Suppressor macrophage (primary cell): ENCODE measurements around the gene LRP4.

Experiments
- DNase-seq, 4 experiments: peaks; one replicate each; pipeline ENCODE4 v3.0.0-alpha.2; 2020 to 2022

The LRP4 gene

DNA sequence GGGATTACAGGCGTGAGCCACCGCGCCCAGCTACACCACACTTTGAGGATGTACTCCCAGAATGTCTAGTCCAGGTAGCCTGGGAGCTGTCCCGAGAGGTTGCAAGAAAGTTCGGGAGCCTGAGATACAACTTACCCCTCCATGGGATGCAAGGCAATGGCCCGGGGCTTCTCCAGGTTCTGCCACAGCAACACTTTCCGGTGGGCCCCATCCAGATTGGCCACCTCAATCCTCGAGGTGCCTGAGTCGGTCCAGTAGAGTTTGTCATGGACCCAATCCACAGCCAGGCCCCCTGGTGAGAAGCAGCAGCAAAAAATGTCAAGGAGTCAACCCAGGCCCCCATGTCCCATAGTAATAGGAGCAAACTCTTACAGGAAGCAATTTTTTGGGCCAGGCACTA, 25.5 kb downstream of the LRP4 start:
- no peak for DNase-seq

DNA sequence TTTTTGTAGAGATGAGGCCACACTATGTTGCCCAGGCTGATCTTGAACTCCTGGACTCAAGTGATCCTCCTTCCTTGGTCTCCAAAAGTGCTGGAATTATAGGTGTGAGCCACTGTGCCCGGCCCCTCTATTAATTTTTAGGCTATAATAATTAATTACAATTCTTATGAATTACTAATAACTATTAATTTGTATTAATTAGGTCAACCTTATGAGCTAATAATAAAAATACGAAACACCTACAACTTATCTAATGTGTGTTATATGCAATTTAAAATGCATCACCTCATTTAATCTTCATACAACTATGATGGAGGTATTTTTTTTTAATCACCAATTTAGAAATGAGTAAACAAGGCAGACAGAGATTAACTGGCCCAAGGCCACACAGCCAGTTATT, 26.2 kb downstream of the LRP4 start:
- DNase-seq = no peak

DNA sequence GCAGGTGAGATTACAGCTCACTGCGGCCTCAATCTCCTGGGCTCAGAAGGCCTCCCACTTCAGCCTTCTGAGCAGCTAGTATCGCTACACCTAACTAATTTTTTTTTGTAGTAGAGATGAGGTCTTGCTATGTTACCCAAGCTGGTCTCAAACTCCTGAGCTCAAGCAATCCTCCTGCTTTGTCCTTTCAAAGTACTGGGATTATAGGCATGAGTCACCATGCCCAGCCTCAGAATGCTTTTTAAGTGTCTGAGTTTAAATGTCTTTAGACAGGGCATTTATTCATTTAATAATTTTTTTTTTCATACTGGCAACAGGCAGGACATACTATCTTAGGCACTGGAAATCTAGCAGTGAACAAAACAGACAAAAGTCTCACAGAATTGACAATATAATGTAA, 27.7 kb downstream of the LRP4 start:
- DNase-seq = no peak

DNA sequence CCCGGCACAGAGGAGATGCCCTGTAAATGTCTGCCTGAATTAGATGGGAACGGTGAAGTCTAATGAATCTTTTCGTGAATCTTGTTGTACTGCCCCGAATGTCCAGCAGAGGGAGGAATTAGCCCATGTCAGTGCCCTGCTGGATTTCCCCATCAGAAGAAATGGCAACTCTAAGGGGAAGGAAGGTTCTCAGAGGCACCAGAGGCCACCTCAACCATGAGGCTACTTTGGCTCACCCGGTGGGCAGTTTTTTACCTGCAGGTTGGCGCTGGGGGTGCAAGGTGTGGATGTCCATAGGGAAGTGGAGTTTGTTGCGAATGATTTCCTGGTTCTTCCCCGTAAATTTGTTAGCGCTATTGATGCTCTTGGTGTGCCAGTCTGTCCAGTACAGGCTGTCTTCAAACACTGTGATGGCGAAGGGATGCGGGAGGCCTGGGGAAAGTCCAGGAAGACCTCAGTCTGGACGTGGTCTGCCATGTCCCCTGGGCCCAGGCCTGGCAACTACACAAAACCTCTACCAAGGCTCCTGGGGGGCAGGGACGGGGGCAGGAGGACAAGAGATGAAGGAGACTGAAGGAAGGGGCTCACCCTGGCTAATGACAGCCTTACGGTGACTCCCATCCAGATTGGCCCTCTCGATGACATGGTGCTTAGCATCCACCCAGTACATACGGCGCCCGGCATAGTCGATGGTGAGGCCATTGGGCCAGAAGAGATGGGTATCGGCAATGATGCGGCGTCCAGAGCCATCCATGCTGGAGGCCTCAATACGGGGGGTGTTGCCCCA, 28.5 kb downstream of the LRP4 start:
- DNase-seq = peak; percentile 86 to 92 (median 89)

DNA sequence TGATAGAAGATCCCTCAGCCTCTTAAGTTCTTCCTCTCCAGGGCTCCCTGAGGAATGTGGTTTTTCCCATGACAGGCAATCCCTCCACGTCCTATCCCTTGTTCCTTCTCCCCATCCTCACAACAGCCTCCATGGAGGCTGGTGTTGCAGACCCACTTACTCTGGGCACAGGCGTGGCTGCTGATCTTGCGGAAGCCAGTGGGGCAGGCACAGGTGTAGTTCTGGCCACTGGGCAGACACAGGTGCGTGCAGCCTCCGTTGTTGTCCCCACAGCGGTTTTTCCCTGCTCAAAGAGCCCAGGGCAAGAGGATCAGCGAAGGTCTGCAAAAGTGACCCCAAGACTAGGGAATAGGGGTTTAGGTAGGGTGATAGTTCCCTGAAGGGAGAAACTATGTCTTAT, 29.1 kb downstream of the LRP4 start:
- DNase-seq = no peak

DNA sequence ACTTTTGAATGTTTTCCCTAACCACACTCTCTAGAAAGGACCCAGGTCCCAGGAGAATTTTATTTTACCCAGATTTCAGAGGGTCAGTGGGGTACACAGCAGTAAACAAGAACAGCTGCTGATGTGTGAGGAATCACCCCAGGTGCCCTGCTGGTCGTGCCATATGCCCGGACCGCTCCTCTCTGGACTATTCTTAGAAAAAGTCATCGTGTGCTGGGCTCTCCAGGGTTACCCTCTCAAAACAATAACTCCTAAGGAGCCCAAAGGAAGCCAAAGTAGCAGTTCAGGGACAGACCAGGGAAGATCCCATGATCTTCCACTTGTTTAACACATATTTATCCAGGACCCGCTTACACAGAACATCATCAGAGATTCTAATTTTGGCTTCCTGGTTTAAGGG, 29.7 kb downstream of the LRP4 start:
- DNase-seq = no peak

DNA sequence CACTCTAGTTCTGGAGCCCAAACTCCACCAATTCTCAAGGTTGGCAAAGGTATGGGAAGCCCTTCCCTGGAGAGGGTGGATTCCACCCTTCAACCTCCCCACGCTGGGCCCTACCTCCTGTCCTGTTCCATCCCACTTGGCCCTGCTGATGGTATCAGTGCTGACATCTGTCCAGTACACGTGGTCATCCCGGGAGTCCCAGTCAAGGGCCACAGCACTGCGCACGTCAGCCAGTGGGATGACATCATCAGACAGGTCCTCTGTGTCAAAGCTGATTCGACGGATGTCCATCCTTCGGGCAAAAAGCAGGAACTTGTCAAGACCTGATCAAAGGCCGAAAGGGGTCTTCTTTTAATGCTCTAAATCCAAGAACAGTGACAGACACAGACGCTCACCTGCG, 32.1 kb downstream of the LRP4 start:
- no peak for DNase-seq

DNA sequence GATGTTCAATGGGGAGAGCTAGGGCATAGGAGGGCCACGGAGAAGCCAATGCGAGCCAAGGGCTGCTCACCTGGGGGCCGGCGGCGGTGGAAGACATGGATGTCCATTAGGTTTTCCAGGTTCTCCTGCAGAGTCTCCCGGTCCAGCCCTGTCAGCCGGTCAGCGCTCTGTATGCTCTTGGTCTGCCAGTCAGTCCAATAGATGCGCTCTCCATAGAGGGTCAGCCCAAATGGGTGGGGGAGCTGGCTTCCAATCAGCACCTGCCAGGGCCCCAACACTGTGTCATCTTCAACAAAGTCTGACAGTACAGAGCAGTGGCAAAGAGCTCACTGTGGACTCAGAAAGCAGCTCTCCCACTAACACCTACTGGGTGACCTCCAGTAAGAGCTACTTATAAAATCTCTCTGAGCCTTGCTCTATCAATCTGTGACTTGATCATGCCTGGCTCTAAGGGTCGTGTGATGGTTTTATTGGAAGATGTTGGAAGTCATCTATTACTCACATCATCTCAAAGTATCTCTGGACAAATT, 39.2 kb downstream of the LRP4 start:
- no peak for DNase-seq

DNA sequence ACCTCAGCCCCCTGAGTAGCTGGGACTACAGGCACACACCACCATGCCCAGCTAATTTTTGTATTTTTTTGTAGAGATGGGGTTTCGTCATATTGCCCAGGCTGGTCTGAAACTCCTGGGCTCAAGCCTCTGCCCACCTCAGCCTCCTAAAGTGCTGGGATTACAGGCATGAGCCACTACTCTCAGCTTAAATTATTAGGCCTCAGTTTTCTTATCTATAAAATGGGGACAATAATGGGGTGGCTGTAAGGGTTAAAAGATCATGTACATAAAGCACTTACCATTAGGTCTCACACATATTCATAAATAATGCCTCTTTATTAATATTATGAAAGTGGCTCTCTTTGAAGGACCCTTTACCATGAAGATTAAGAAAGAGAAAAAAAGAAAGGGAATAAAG, 40.8 kb downstream of the LRP4 start:
- no peak for DNase-seq

DNA sequence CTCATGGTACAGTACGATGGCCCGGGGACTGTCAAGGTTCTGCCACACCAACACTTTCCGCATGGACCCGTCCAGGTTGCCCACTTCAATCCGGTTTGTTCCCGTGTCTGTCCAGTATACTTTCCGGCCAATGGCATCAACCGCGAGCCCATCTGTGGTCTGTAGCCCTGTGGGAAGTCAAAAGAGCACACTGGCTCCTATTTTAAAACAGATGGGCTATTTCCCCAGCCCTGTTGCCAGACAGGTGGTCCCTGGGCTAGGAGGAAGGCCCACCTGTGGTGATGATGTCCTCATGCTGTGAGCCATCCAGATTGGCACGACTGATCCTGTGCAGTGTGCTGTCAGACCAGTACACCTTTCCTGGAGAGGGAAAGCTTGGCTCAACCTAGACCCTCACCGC, 41.9 kb downstream of the LRP4 start:
- DNase-seq = no peak

DNA sequence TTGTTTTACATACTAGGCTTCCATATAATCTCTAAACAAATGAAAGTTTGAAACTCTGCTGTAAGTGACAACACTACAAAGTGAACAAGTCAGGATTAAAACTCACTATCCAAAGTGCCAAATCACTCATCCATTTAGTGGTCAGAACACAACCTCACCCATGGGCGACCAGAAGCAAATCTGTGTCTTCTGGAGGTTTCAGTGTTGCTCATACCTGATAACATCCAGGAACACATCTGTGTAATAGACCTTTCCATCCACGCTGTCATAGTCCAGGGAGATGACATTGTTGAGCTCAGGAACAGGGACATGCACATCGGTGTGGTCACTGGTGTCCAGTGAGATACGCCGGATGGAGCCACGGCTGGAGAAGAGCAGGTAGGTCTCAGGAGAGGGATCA, 43.8 kb downstream of the LRP4 start:
- no peak for DNase-seq

DNA sequence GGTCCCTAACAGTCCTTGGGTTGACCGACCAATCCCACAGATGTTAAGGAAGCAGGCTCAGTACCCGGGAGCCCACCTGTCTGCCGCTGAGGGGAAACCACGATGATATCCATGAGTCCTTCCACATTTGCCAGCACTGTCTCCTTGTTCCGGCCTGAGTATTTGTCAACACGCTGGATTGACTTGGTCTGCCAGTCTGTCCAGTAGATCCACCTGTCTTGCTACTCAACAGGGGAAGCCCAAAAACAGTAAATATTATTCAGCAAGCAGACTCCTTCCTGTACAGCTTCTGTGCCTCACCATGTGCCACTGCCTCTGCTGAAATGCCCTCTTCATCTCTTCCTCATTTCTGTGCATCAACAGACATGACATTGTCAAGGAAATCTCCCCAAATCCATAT, 49.4 kb downstream of the LRP4 start:
- no peak for DNase-seq

DNA sequence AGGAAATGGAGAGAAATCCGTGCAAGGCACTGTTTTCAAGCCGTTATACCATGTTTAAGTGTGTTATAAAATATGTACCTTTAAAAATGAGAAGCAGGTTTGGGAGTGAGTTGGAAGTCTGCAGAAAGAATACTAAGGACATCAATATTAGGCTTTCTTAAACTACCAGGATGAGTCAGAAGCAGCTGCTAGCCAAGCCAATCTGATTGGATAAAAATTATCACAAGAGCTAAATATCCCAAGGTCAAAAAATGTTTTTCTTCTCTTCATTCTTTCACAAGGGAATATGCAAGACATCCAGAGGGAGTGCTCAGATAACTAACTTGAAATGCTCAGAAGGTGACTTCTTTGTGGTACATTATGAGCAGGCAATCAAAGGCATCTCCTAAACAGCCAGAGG, 53.0 kb downstream of the LRP4 start:
- DNase-seq = peak in 3 of 4 experiments; percentile 16 to 34 (median 27)

DNA sequence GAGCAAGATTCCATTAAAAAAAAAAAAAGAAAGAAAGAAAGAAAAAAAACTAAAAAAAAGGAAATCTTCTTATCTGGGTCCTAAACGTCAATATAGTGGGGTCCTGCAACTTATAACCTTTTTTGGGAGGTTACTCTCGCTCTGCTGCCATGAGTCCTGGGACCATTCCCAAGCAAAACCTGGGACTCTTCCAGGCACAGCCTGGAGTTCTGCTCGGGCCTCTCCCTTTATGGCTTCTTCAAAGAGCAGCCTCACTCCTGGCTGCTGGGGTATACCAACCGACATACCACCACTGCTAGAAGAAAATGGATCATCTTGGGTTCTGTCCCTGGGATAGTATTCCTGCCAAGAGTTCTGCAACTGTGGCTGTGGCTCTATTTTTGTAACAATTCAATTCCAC, 58.1 kb downstream of the LRP4 start:
- no peak for DNase-seq

DNA sequence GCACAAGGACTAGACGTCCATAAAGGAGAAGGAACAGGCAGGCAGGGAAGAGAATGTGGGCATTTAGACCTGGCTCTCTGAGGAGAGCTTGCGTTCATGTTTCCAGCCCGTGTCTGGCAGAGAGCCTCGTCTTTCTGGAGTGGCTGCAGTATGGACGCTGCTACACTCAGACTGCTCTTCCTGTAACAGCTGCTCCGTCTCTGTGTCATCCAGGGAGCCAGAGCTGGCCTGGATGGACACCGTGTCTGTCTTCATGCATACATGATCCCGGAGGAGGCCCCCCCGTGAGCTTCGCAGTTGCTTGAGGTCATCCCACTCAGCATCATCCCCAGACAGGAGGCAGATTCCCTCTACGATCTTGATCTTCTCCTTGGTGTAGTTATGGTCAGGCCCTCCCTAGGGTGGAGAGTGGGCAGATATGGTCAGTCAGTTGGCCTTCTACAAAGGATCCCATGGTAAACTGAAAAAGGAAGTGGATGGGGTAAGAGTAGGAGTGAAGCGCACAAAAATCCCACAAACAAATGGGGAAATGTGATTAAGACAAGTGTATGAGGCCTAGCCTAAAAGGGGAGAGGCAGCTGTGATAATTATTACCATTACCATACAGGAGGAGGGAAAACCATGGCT, 59.3 kb downstream of the LRP4 start:
- DNase-seq = peak; percentile 77 to 91 (median 86)

DNA sequence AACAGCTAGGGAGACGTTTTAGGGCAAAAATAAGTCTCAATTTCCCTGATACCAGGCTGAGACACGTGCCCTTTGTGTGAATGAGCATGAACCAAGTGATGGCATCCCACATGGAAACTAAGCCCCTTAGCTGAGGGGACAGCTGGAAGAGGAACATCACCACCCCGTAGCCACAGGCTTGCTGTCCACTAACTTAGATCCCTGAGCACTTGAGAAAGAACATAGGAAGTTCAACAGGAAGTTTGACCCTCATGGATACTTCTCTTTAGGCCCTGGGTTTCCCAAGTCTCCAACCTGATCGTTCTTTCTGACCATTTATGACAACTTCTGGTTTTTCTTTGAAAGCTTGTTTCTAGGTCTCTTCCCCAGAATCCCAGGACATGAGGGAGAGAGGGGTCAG, 60.7 kb downstream of the LRP4 start:
- DNase-seq = peak; percentile 49 to 80 (median 76)

DNA sequence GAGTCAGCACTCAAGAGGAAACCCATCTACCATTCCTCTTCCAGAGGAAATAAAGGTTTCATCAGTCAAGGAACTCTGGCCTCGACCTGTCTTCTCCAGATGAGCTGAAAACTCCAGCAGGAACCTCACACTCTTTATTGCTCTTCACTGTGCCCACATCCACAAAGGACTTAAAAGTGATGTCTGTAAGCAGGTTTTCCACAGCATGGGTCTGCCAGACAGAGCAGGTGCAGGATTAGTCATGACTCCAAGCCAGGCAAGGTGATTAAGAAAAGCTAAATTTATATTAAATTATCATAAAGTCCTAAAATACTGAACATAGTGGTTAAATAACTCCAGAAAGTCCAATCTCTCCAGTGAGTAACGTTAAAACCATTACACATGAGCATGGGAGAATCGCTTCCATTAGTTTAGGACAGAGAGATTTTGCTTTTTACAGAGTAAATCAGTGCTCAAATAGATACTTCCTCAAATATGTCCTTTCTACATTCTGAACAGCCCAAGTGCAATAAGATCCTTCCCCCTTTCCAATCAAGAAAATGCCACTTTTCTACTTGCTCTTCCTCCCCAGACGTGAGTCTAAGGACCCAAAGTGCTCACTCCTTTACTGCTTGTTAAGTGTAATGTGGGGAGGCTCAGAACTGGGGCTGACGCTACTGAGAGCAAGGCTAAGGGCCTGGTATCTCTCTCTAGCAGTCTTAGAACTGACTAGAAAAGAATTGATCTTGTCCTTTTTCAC, 61.6 kb downstream of the LRP4 start:
- DNase-seq = peak; percentile 44 to 77 (median 64)

DNA sequence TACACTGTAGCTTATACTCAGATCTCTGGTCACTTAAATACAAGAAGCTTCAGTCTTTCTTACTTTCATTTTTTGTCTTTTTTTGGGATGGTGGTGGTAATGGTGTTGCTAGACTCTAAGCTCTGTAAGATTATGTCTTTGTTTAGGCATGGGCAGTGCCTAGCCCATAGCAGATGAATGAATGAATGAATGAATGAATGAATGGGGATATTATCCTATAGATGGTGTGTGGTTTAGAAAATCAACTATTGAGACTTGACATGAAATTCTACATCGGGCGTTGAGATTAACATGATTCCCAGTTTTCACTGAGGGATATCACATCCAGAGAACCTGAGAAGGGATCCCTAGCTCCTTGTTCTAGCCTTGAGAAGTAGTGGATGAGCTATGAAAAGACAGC, 62.5 kb downstream of the LRP4 start:
- DNase-seq = no peak

DNA sequence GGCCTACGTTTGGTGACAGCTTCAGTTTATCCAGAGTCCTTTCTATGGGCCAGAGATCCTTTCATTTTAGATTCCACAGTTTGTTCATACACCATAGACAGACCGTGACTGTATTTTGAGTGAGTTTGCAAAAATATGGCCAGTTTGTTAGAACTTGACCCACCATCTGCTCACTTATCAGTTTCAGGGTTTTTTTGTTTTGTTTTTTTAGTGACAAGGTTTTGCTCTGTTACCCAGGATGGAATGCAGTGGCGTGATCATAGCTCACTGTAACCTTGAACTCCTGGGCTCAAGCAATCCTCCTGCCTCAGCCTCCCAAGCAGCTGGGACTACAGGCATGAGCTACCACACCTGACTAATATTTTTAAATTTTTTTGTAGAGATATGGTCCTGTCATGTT, 63.2 kb downstream of the LRP4 start:
- no peak for DNase-seq

DNA sequence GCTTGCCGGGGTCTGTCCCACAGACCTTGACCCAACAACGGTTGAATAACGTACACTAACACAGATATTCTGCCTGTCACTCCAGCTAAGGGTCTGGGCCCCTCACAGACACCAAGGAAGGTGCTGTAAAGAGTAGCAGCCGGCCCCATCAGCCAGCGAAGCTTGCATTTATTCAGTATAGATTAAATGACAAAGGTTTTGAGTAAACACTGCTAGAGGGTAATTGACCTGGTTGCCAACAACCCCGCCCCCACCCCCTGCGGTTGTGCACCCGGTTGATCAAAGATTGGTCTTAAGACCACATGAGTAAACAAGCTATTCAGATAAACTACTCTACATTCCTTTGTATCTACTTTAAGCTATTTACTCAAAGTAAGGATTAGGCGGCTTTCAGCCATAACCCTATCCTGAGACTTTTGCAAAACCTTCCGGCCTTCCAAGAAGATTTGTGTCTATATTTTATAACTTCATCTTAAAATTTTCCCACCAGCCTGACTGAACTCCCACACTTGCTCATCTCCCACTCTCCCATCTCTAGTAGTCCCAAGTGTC, 67.4 kb downstream of the LRP4 start:
- DNase-seq = no peak

DNA sequence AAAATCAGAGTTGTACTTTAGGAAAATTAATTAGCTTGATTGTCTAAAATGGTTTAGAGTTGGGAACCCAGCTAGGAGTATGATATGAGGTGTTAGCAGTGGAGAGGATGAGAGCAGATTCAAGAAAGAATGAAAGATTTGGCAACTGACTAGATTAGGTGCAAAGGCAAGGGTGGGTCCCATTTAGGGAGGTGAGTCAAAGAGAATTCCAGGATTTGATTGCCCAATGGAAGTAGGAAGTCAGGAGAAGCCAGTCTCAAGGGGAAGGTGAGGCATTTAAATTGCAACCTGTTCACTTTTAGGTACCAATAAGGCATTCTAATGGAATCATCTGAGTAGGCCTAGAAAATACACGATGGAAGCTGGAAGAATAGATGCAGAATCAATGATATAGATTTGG, 68.7 kb downstream of the LRP4 start:
- no peak for DNase-seq

DNA sequence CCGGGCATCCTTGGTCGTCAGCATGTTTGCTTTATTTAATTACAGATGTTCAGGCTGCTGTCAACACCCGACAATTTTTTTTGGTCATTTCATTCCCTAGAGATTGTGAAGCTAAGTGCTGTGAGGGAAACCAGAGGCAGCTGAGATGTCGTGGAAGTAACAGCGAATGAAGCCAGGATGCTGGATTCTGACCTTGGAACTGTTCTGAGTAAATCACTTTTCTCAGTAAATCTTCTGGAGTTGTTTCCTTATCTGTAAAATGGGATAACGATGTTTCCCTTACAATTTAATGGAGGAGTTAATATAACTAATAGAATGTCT, 71.9 kb downstream of the LRP4 start:
- no peak for DNase-seq

DNA sequence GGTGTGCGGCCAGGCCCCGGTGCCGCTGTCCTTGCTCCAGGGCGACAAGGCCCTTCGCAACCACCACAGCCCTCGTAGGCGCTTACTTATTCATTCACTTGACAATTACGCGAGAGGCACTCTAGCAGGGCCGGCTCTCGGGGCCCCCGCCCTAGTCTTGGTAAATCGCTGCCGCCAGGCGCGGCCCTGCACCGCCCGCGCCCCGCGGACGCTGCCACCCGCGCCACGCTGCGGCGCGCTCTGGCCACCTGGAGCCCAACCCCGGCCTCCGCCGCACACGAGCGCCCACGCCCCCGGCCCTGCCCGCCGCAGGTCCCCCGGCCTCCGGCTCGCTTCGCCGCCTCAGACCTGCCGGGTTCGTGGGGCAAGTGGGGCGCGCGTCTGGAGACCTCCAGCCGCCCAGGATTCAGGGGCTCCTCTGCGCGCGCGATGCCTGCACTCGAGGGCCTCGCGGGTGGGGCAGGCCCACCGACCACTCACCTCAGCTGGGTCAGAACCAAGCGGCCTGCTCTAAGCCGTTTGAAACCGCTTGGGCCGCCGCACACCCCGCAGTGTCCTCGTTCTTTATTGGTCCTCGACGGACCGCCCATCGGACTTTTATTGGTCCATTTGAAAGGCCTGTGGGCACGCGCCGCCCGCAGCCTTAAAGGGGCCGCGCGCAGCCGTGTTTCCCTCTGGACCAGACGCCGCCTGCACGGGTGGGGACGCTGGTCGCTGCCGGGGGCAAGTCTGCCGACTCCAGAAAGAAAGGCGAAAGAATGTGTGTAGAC, 72.4 kb downstream of the LRP4 start, which contains the start of gene CKAP5:
Gene CKAP5, minus strand, starts transcription at position 541 of the 770 bp plus-strand sequence. CDS start 25,049 bp downstream, outside the sequence.
- DNase-seq = peak; percentile 92 to 96 (median 94)
